ENCODE data around the gene GCGR. TPM values are rescaled to one million over a fixed set of nuclear protein-coding genes. Genes with fewer than 3 reads are reported as not detected.

Gene GCGR
- total RNA-seq, 1 donor from 2014 or later: not detected

GRCh38 chr17:81813371-81813684 lies 9.4 kb downstream of the GCGR start:
- TF ChIP-seq EZH2 (IDR thresholded peaks at IDR 0.05): no peak
- TF ChIP-seq CTCF (IDR thresholded peaks at IDR 0.05): no peak
- TF ChIP-seq EZH2phosphoT487 (IDR thresholded peaks at IDR 0.05): no peak
- Histone ChIP-seq H3K9ac (no peak overlapping the region), H3K4me3 (no peak overlapping the region), H3K27ac (no peak overlapping the region), H2AFZ (replicated peaks) (no peak overlapping the region), H3K4me2 (no peak overlapping the region), H3K36me3 (no peaks in the 10 kb centered on the region), H3F3A (ENCODE audit: low read depth) (peaks cover 6% of the 10 kb centered on the region), H3K9me3 (ENCODE audit: low read depth) (no peaks in the 10 kb centered on the region), H3K27me3 (peaks cover 18% of the 10 kb centered on the region), H3K79me2 (ENCODE audit: low read depth) (no peaks in the 10 kb centered on the region), H3K4me1 (no peaks in the 10 kb centered on the region), H4K20me1 (ENCODE audit: low read depth) (no peaks in the 10 kb centered on the region)
- Mint-ChIP-seq H3K4me1 (peaks cover 3% of the 10 kb centered on the region), H3K27ac (no peak overlapping the region), H3K36me3 (no peaks in the 10 kb centered on the region), H3K27me3 (ENCODE audit: insufficient read depth, low read depth) (peaks cover 14% of the 10 kb centered on the region), H3K4me3 (no peak overlapping the region), H3K9me3 (no peaks in the 10 kb centered on the region)
- DNase-seq (ENCODE audit: low spot score): no peak

- no peak overlapping the region for H3K27ac Mint-ChIP-seq
- Histone ChIP-seq H3K4me1 (no peaks in the 10 kb centered on the region), H3K4me3 (no peak overlapping the region), H3K4me2 (no peak overlapping the region), H3F3A (ENCODE audit: low read depth) (peaks cover 6% of the 10 kb centered on the region), H3K79me2 (ENCODE audit: low read depth) (no peaks in the 10 kb centered on the region), H3K27me3 (peaks cover 11% of the 10 kb centered on the region), H3K9me3 (ENCODE audit: low read depth) (no peaks in the 10 kb centered on the region), H3K27ac (no peak overlapping the region), H3K36me3 (no peaks in the 10 kb centered on the region), H4K20me1 (ENCODE audit: low read depth) (no peaks in the 10 kb centered on the region), H3K9ac (no peak overlapping the region), H2AFZ (replicated peaks) (no peak overlapping the region)
- DNase-seq (ENCODE audit: low spot score): no peak
- H3K4me1 Mint-ChIP-seq: peaks cover 3% of the 10 kb centered on the region
- TF ChIP-seq EZH2phosphoT487 (IDR thresholded peaks at IDR 0.05) (no peak), CTCF (IDR thresholded peaks at IDR 0.05) (no peak)
- no peak overlapping the region for H3K4me3 Mint-ChIP-seq
- peaks cover 12% of the 10 kb centered on the region for H3K27me3 Mint-ChIP-seq (ENCODE audit: insufficient read depth, low read depth)
- no peaks in the 10 kb centered on the region for H3K36me3 Mint-ChIP-seq
- H3K9me3 Mint-ChIP-seq: no peaks in the 10 kb centered on the region
Measured at GRCh38 chr17:81813861-81814683, 10.1 kb downstream of the GCGR start.

GRCh38 chr17:81814748-81815645 lies 11.0 kb downstream of the GCGR start:
- no peak overlapping the region for H2AFZ ChIP-seq (replicated peaks)

More at GRCh38 chr17:81814748-81815645, 11.0 kb downstream of the GCGR start:
- Histone ChIP-seq H3K27me3 (peaks cover 1% of the 10 kb centered on the region), H3K79me2 (ENCODE audit: low read depth) (no peaks in the 10 kb centered on the region), H4K20me1 (ENCODE audit: low read depth) (no peaks in the 10 kb centered on the region), H3K9ac (no peak overlapping the region), H3K9me3 (ENCODE audit: low read depth) (no peaks in the 10 kb centered on the region), H3K36me3 (no peaks in the 10 kb centered on the region), H3K4me1 (no peaks in the 10 kb centered on the region), H3K27ac (no peak overlapping the region), H3F3A (ENCODE audit: low read depth) (peaks cover 6% of the 10 kb centered on the region), H3K4me2 (no peak overlapping the region), H3K4me3 (no peak overlapping the region)
- no peak for DNase-seq (ENCODE audit: low spot score)
- no peak overlapping the region for H3K27ac Mint-ChIP-seq
- no peak for TF ChIP-seq CTCF (IDR thresholded peaks at IDR 0.05)
- no peak for TF ChIP-seq EZH2phosphoT487 (IDR thresholded peaks at IDR 0.05)
- TF ChIP-seq EZH2 (IDR thresholded peaks at IDR 0.05): no peak
- no peaks in the 10 kb centered on the region for H3K36me3 Mint-ChIP-seq
- peaks cover 6% of the 10 kb centered on the region for H3K27me3 Mint-ChIP-seq (ENCODE audit: insufficient read depth, low read depth)
- no peak overlapping the region for H3K4me3 Mint-ChIP-seq
- no peaks in the 10 kb centered on the region for H3K9me3 Mint-ChIP-seq
- H3K4me1 Mint-ChIP-seq: peaks cover 3% of the 10 kb centered on the region
